Measurements from ENCODE around the gene CRELD2.

Gene CRELD2

DNA sequence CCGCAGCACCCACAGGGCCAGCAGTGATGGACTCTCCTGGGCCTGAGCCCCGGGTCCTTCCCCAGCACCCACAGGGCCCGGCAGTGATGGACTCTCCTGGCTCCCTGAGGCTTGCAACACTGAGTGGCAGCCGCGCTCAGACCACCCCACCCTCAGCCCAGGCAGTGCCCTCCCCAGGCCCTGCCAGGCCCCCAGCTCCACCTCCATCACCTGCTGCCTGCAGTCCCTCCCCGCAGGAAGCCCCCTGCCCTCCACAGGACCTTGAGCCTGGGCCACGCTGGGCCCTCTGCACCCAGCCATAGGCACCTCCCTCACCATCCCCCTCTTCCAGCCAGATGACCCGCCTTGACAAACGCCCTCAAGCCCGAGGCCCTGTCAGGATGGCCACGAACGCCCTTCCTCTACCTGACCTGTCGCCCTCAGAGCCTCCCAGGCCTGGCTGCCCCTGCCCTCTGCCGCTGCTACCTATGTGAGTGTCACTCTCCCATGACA is 11.6 kb upstream of the CRELD2 start:
- no peak for TF ChIP-seq FOXM1 (IDR thresholded peaks at IDR 0.05; ENCODE audit: borderline replicate concordance)
- no peak for TF ChIP-seq ARNT (IDR thresholded peaks at IDR 0.05)
- TF ChIP-seq SUZ12 (IDR thresholded peaks at IDR 0.05): no peak
- no peak for TF ChIP-seq SP1 (IDR thresholded peaks at IDR 0.05)
- TF ChIP-seq HDGF (IDR thresholded peaks at IDR 0.05; ENCODE audit: borderline replicate concordance): no peak
- TF ChIP-seq NFRKB (IDR thresholded peaks at IDR 0.05): no peak
- TF ChIP-seq FOXA1 (IDR thresholded peaks at IDR 0.05): no peak
- no peak for TF ChIP-seq BHLHE40 (IDR thresholded peaks at IDR 0.05; ENCODE audit: borderline replicate concordance)
- TF ChIP-seq TARDBP (IDR thresholded peaks at IDR 0.05): no peak
- no peak for TF ChIP-seq ZNF384 (IDR thresholded peaks at IDR 0.05)
- no peak for TF ChIP-seq ELF4 (IDR thresholded peaks at IDR 0.05)
- ChIA-PET CTCF (no interaction called here), POLR2A (no interaction called here)

DNA sequence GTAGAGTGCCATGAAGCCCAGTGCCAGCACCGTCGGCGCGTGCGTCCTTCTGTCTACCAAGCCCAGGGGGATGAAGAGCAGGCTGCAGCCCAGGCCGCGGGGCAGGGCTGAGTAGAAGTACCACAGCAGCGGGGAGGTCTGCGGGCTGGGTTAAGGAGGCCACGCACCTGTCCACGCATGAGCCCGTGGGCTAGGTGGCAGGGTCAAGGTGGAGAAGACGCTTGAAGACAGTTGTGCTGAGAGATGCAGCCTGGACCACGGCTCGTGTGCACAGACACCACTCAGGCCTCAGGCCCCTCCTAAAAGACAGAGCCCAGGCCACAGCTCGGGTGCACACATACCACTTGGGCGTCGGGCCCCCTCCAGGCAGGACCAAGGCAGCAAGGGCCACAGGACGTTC is 10.6 kb upstream of the CRELD2 start:
- ChIA-PET CTCF (no interaction called here), POLR2A (no interaction called here)
- DNase-seq (ENCODE audit: extremely low spot score): no peak
- no peak for TF ChIP-seq BHLHE40 (IDR thresholded peaks at IDR 0.05; ENCODE audit: borderline replicate concordance)
- TF ChIP-seq ZNF384 (IDR thresholded peaks at IDR 0.05): no peak
- no peak for TF ChIP-seq FOXK2 (IDR thresholded peaks at IDR 0.05)
- TF ChIP-seq CTBP1 (IDR thresholded peaks at IDR 0.05; ENCODE audit: borderline replicate concordance): no peak
- TF ChIP-seq L3MBTL2 (conservative IDR thresholded peaks at IDR 0.05): no peak
- TF ChIP-seq TARDBP (IDR thresholded peaks at IDR 0.05): no peak
- TF ChIP-seq FOXA1 (IDR thresholded peaks at IDR 0.05): no peak
- no peak for TF ChIP-seq SUZ12 (IDR thresholded peaks at IDR 0.05)
- TF ChIP-seq SP1 (IDR thresholded peaks at IDR 0.05): no peak

More for the DNA sequence above, 11.6 kb upstream of the CRELD2 start:
- no peak for DNase-seq (ENCODE audit: extremely low spot score)

DNA sequence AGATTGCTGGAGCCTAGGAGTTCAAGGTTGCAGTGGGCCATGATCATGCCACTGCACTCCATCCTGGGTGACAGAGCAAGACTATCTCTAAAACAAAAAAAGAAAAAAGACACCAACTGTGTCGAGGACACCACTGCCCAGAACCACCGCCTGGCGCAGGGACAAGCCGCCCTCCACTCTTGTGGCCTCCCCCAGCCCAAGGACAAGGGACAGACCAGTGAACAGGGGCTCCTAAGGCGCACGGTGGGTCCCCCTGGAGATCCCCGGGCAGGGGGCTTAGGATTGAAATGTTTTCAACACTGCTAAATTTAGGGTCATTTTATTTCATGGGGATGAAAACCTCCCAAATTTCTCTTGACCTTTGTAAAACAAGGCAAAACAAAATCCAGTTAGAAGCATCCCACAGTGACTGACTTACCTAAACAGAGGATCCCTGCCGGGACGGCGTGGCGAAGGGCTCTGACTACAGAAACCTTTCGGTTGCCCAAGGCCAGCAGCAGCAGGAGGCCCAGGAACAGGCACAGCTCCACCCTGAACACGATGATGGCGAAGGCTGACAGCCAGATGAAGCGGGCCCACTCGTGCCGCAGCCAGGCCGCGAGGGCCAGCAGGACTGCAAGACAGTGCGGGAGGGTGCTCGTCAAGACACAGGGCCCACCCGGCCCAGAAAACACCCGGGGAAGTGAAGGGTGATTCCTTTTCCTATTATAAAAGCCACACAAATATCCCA is 8.8 kb upstream of the CRELD2 start:
- ChIA-PET POLR2A (no interaction called here), CTCF (no interaction called here)
- TF ChIP-seq SUZ12 (IDR thresholded peaks at IDR 0.05): no peak
- no peak for TF ChIP-seq SP1 (IDR thresholded peaks at IDR 0.05)
- no peak for TF ChIP-seq ELF4 (IDR thresholded peaks at IDR 0.05)
- TF ChIP-seq HDGF (IDR thresholded peaks at IDR 0.05; ENCODE audit: borderline replicate concordance): no peak
- TF ChIP-seq L3MBTL2 (conservative IDR thresholded peaks at IDR 0.05): no peak
- TF ChIP-seq NFRKB (IDR thresholded peaks at IDR 0.05): no peak
- TF ChIP-seq ARNT (IDR thresholded peaks at IDR 0.05): no peak
- TF ChIP-seq, protein P1, sequence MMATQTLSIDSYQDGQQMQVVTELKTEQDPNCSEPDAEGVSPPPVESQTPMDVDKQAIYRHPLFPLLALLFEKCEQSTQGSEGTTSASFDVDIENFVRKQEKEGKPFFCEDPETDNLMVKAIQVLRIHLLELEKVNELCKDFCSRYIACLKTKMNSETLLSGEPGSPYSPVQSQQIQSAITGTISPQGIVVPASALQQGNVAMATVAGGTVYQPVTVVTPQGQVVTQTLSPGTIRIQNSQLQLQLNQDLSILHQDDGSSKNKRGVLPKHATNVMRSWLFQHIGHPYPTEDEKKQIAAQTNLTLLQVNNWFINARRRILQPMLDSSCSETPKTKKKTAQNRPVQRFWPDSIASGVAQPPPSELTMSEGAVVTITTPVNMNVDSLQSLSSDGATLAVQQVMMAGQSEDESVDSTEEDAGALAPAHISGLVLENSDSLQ (IDR thresholded peaks at IDR 0.05): no peak
- no peak for TF ChIP-seq CTBP1 (IDR thresholded peaks at IDR 0.05; ENCODE audit: borderline replicate concordance)
- no peak for TF ChIP-seq TARDBP (IDR thresholded peaks at IDR 0.05)
- no peak for TF ChIP-seq BHLHE40 (IDR thresholded peaks at IDR 0.05; ENCODE audit: borderline replicate concordance)
- no peak for TF ChIP-seq ZNF384 (IDR thresholded peaks at IDR 0.05)
- no peak for TF ChIP-seq FOXM1 (IDR thresholded peaks at IDR 0.05; ENCODE audit: borderline replicate concordance)
- TF ChIP-seq FOXK2 (IDR thresholded peaks at IDR 0.05): no peak
- no peak for TF ChIP-seq FOXA1 (IDR thresholded peaks at IDR 0.05)
- no peak for DNase-seq (ENCODE audit: extremely low spot score)

DNA sequence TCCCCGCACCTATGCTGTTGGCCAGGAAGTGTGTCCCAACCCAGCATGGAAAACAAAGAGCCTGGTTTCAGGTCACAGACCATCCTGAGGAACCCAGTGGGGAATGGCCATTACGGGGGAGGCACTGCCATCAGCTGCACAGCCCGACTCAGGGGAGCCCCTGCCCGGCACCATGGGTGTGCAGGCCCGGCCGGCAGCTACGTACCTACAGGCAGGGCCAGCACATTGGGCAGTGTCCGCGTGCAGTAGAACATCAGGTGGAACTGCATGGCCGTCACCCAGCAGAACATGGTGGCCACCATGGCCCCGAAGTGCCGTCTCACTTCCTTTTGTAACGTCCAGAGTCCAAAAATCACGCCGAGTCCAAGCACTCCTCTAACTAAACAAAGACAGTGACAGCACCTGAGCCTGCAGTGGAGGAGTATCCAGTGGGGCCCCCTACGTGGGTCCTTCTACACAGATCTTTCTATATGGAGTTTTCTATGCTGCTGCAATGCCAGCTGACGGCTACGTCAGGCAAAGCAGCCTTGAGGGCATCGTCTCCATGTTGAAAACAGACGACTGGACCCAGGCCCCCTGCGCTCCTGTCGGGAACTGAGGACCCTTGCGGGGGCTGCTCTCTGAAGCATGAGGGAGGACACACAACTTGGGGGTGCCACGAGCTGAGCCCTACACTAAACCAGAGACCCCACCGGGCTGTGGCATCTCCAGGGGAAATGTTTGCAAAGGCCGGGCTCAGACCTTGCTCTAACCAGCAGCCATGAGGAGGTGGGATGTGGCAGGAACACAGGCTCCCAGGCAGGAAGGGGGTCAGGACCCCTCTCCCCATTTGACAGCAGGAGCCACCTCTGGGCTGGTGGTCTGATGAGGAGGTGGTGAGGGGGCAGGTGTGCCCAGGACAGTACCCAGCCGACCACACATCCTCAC is 7.9 kb upstream of the CRELD2 start:
- no peak for DNase-seq (ENCODE audit: extremely low spot score)
- TF ChIP-seq ZNF384 (IDR thresholded peaks at IDR 0.05) (no peak), FOXM1 (IDR thresholded peaks at IDR 0.05; ENCODE audit: borderline replicate concordance) (no peak), SUZ12 (IDR thresholded peaks at IDR 0.05) (no peak), L3MBTL2 (conservative IDR thresholded peaks at IDR 0.05) (no peak), FOXK2 (IDR thresholded peaks at IDR 0.05) (no peak), LEF1 (IDR thresholded peaks at IDR 0.05; ENCODE audit: borderline replicate concordance) (no peak), ARNT (IDR thresholded peaks at IDR 0.05) (no peak), BHLHE40 (IDR thresholded peaks at IDR 0.05; ENCODE audit: borderline replicate concordance) (no peak), CTBP1 (IDR thresholded peaks at IDR 0.05; ENCODE audit: borderline replicate concordance) (no peak), TARDBP (IDR thresholded peaks at IDR 0.05) (no peak), FOXA1 (IDR thresholded peaks at IDR 0.05) (no peak), SP1 (IDR thresholded peaks at IDR 0.05) (no peak), ELF4 (IDR thresholded peaks at IDR 0.05) (no peak), NFRKB (IDR thresholded peaks at IDR 0.05) (no peak)
- TF ChIP-seq, protein P1 (IDR thresholded peaks at IDR 0.05): no peak
- ChIA-PET POLR2A (no interaction called here), CTCF (no interaction called here)

DNA sequence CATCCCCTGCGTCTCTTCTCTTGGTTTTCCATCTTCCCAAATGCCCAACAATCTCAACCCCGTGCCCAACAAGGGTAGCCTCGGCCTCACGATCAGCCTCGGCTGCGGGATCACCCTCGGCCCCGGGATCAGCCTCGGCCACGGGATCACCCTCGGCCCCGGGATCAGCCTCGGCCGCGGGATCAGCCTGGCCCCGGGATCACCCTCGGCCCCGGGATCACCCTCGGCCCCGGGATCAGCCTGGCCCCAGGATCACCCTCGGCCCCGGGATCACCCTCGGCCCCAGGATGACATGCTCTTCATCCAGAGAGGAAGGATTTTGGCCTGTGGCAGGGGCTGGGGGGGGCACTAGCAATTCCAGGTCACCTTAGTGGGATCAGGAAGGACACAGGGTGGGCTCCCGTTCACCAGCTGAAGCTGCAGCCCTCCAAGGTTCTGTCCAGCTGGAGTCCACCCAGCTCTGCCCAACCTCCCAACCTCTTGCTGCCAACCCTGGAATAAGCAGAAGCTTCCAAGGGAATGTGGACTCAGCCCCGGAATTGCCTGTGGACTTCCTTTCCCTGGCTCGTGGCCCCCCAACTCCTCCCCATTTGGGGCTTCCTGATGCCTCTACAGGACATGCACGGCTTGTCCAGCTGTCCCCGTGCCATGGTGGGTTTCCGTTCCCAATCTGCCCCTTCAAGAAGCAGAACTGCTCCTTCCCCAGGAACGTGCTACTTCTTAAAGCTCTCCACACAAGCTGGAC is 6.4 kb upstream of the CRELD2 start:
- no peak for TF ChIP-seq FOXM1 (IDR thresholded peaks at IDR 0.05; ENCODE audit: borderline replicate concordance)
- TF ChIP-seq HDGF (IDR thresholded peaks at IDR 0.05; ENCODE audit: borderline replicate concordance): no peak
- no peak for TF ChIP-seq LEF1 (IDR thresholded peaks at IDR 0.05; ENCODE audit: borderline replicate concordance)
- no peak for TF ChIP-seq CTBP1 (IDR thresholded peaks at IDR 0.05; ENCODE audit: borderline replicate concordance)
- no peak for TF ChIP-seq BHLHE40 (IDR thresholded peaks at IDR 0.05; ENCODE audit: borderline replicate concordance)
- TF ChIP-seq ARNT (IDR thresholded peaks at IDR 0.05): no peak
- no peak for TF ChIP-seq FOXA1 (IDR thresholded peaks at IDR 0.05)
- TF ChIP-seq, protein P1 (IDR thresholded peaks at IDR 0.05): no peak
- no peak for TF ChIP-seq L3MBTL2 (conservative IDR thresholded peaks at IDR 0.05)
- TF ChIP-seq SUZ12 (IDR thresholded peaks at IDR 0.05): no peak
- TF ChIP-seq ZNF384 (IDR thresholded peaks at IDR 0.05): no peak
- no peak for TF ChIP-seq ELF4 (IDR thresholded peaks at IDR 0.05)
- no peak for TF ChIP-seq SP1 (IDR thresholded peaks at IDR 0.05)
- TF ChIP-seq NFRKB (IDR thresholded peaks at IDR 0.05): no peak
- TF ChIP-seq FOXK2 (IDR thresholded peaks at IDR 0.05): no peak
- no peak for TF ChIP-seq TARDBP (IDR thresholded peaks at IDR 0.05)
- ChIA-PET CTCF (no interaction called here), POLR2A (no interaction called here)
- no peak for DNase-seq (ENCODE audit: extremely low spot score)
